ENCODE results near the gene PLEKHA7.

DNA sequence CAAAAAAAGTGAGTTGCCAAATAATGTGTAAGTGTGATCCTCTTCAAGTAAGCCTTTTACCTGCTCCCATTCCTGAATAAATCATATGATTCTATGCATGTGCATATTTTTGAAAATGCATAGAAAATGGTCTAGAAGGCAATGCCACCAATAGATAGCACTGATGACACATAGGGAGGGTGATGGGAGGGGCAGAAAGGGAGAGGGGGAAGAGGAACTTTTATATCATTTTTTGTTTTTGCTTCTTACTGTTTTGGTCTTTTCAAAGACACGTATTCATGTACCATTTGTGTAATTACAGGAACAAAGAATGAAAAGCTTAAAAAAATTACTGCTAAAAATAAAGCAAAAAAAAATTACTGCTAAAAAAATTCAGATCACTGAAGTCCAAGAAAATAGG lies 215.0 kb downstream of the PLEKHA7 start:
- TF ChIP-seq, protein P1, sequence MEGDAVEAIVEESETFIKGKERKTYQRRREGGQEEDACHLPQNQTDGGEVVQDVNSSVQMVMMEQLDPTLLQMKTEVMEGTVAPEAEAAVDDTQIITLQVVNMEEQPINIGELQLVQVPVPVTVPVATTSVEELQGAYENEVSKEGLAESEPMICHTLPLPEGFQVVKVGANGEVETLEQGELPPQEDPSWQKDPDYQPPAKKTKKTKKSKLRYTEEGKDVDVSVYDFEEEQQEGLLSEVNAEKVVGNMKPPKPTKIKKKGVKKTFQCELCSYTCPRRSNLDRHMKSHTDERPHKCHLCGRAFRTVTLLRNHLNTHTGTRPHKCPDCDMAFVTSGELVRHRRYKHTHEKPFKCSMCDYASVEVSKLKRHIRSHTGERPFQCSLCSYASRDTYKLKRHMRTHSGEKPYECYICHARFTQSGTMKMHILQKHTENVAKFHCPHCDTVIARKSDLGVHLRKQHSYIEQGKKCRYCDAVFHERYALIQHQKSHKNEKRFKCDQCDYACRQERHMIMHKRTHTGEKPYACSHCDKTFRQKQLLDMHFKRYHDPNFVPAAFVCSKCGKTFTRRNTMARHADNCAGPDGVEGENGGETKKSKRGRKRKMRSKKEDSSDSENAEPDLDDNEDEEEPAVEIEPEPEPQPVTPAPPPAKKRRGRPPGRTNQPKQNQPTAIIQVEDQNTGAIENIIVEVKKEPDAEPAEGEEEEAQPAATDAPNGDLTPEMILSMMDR (conservative IDR thresholded peaks at IDR 0.05; ENCODE audit: low read depth, low read length) = no peak
- TF ChIP-seq EZH2phosphoT487 (IDR thresholded peaks at IDR 0.05; ENCODE audit: borderline replicate concordance, low read length) = no peak

All from PC-3 (cell line).